ENCODE data around the gene DNAH10. TPM values are rescaled to one million over a fixed set of nuclear protein-coding genes. Genes with fewer than 3 reads are reported as not detected.
"Not testable (repeated sequence)": the region's sequence is repeated elsewhere in the genome, so short reads cannot be mapped to it uniquely, and the experiment has no call there.

Gene DNAH10
- total RNA-seq, 2 donors from 2014 or later: 0.03 to 0.29 TPM

GRCh38 chr12:123938679-123939480 is 176.8 kb downstream of the DNAH10 start:
- intact Hi-C loops (cut with DNase I): no loop called here
- ATAC-seq (no peak), DNase-seq (no peak)

DNA sequence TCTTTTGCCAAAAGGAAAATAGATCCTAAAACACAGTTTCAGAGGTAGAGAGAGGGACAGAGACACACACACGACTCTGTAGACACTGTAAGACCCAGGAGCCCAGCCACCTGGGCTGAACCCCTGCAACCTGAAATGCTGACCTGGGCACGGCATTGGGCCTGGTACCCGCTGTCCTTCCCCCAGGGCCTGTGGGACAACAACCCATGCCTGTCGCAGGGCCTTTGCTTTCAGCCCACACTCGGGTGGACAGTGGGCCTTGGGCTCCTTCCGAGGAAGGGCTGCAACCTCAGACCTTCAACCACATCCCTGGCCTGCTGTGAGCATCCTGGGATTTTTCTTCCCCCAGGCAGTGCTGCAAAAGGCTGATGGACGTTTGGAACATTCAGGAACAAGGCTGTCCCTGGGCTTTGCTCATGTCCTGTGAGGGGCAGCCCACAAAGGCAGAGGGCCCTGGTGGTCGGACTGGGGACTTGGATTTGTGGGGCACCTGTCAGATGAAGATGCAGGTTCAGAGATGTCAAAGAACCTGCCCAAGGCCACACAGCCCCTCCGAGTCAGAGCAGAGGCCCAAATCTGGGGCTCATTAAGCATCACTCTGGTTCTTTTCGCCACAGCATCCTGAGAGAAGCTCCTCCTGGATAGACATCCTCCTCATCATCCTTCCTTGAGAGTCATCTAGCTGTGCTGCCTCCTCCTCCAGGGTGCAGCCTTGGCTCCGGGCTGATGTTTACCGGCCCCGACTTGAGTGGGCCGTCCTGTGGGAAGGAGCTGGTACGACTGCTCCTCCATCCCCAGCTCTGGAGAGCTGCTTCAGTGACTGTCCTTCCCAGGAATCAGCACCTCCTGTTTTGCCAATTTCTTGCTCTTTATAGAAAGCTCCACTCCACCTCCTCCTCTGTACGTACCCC is 177.9 kb downstream of the DNAH10 start:
- DNase-seq (no peak), ATAC-seq (no peak)
- intact Hi-C loops (cut with DNase I): no loop called here

DNA sequence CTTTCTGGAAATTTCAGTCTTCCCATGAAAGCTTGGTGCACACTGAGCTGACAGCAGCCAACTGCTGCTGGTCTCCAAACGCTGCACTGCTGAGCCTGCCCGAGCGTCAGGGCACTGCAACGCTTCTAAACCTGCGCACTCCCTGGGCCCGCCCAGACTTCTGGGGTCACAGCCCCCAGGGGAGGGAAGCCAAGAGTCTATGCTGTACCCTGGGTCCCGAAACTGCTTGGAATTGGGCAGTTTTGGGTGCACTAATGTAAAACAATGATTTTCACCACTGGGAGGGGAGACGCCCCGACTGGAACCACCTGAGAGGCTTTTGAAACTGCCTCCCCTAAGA is 178.5 kb downstream of the DNAH10 start:
- ATAC-seq (no peak), DNase-seq (no peak)
- intact Hi-C loops (cut with DNase I): no loop called here

DNA sequence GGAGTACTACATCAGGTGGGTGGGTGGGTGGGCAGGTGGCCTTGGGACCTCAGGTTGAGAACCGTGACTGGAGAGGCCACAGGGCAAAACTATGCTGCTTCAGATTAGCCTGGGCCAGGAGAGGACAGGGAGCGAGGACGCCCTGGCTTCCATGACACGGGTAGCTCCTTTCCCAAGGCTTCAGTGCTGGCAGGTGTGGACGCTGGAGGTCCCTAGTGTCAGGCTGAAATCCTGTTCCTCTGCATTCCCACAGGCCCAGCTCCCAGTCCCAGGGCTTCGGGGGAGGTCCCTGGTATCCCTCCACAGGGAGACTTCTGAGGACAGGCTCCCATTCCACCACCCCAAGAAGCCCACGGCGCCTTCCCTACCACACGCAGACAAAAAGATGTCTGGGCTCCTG is 178.9 kb downstream of the DNAH10 start:
- DNase-seq (no peak), ATAC-seq (no peak)
- intact Hi-C loops (cut with DNase I): no loop called here

- DNase-seq: no peak
- intact Hi-C loops (cut with DNase I): no loop called here
Measured at GRCh38 chr12:123941624-123942237, 179.6 kb downstream of the DNAH10 start.

DNA sequence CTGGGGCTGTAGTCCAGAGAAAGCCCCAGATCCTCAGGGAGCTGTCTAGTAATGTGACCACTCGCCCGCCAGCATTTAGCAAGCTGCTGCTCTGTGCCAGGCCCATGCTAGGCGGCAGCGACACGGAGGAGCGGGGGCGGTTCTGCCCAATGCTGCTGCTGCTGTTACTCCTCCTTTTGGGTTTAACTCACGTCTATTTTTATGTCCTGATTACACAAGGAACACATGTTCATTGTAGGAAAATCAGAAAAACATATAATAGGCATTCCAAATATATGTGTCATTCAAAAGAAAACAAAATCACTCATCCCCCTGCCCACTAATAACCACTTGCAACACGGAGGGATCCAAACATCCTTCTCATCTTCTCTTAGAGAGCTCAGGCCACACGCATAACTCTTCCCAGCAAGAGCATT is 180.1 kb downstream of the DNAH10 start:
- intact Hi-C loops (cut with DNase I): no loop called here
- ATAC-seq (peak in 1 of 2 donors; percentile 62), DNase-seq (no peak)

More at GRCh38 chr12:123941624-123942237, 179.6 kb downstream of the DNAH10 start:
- ATAC-seq: peak in 1 of 2 donors; percentile 21

GRCh38 chr12:123942911-123943648 is 181.0 kb downstream of the DNAH10 start:
- intact Hi-C loops (cut with DNase I): no loop called here
- DNase-seq (no peak), ATAC-seq (no peak)

DNA sequence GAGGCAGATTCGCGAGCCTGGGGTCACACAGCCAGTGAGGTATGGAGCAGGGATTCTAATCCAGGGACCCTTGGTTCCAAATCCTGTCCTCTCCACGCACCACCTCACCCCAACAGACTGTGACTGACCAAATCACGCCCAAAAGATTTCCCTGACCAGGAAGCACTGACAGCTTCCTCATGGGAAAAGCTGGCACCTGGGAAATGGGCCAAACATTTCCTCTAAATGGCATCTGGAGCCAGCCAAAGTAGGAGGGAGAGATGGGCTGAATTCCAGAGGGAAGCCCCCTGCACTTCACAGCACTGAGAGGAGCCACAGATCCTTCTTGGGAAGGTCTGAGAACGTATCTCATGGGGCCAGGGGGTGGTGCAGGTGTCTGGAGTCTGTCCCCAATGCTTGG is 181.7 kb downstream of the DNAH10 start:
- intact Hi-C loops (cut with DNase I): no loop called here
- ATAC-seq: no peak
- DNase-seq: no peak

- intact Hi-C loops (cut with DNase I): no loop called here
- DNase-seq: no peak
- no peak for ATAC-seq
Measured at GRCh38 chr12:123944696-123945095, 182.6 kb downstream of the DNAH10 start.

DNA sequence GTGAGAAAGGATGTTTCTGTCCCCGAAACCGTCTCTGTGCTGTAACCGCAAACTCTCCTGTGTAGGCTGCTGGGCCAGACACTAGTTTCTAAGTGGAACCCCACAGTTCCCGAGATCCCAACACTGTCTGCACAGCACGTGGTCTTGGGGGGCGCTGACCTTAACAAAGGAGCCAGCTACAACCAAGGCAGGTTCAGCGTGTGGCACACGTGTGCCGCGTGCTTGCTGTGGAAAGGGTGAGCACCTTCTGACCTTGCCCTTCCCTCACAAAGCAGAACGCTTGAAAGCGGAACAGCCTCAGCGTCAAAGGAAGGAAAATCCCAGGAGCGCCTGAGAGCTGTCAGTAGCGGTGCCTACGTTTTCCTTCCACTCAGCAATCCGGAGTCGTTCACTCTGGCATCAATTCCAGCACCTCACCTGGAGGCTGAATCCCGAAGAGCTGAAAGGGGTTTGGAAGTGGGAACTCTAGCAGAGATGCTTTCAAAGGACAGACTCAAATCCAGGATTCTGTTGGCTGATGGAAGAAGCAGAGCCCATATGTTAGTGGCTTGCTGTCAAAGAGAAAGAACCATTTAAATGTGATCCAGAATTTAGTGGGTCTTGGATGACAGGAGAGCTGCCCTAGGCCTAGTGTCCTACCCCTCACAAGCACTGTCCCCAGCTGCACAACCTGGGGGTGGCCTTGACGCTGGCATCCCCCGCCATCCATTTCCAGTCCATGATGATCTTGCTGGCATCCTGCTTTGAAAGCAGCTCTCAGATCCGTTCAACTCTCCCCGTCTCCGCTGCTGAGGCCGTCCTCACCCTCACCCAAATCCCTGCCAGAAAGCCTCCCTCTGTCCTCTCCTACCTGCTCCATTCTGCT is 183.4 kb downstream of the DNAH10 start:
- ATAC-seq: no peak

DNA sequence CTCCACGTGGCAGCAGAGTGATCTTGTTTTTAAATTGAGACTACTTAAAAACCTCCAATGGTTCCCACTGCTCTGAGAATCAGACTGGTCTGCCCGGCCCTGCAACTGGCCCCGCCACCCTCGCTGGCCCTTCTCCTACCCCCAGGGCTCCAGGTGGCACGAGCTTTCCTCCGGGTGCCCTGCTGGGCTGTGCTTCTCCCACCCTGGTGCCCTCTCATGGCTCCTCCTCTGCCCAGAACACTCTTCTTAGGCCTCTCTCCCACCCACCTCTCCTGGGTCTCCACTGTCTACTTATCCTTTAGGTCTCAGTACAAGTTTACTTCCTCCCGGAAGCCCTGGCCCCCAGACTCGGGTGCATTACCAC is 184.0 kb downstream of the DNAH10 start:
- intact Hi-C loops (cut with DNase I): no loop called here
- DNase-seq (no peak), ATAC-seq (no peak)

More for the DNA sequence above, 183.4 kb downstream of the DNAH10 start:
- intact Hi-C loops (cut with DNase I): no loop called here
- DNase-seq: no peak

- ATAC-seq: peak; percentile 50 to 58
- DNase-seq; intact Hi-C loops (cut with DNase I): not testable (repeated sequence)
Measured at GRCh38 chr12:123946516-123947505, 184.7 kb downstream of the DNAH10 start.

- DNase-seq; intact Hi-C loops (cut with DNase I); ATAC-seq: not testable (repeated sequence)
Measured at GRCh38 chr12:123947531-123947930, 185.4 kb downstream of the DNAH10 start.

DNA sequence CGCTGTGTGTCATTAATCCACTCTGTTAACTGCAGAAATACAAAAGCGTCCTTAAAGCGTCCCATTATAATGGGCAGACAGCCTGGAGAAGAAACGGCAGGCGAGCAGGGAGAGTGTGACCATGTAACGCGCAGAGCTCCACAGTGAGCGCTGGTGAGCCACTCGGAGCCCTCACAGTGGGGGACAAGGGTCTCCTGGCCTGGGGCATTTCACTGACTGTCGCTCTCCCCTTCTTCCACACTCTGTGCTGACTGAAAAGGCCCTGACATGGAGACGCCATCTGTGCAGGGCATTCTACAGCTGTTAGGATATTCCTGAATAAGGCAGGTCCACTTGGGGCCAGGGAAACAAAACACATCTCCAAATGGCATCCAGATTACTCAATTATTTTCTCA is 186.3 kb downstream of the DNAH10 start:
- no peak for DNase-seq
- intact Hi-C loops (cut with DNase I): no loop called here
- no peak for ATAC-seq

GRCh38 chr12:123948796-123949769 is 187.0 kb downstream of the DNAH10 start:
- DNase-seq (no peak), ATAC-seq (peak in 1 of 2 donors; percentile 13)
- intact Hi-C loops (cut with DNase I): no loop called here

GRCh38 chr12:123949770-123950165 is 187.7 kb downstream of the DNAH10 start:
- intact Hi-C loops (cut with DNase I): no loop called here

More at GRCh38 chr12:123949770-123950165, 187.7 kb downstream of the DNAH10 start:
- no peak for DNase-seq
- no peak for ATAC-seq

All from left cardiac atrium (tissue), 4 donors.